B cell (primary cell): ENCODE results near the gene ANKRD40CL. TPM values are rescaled to one million over a fixed set of nuclear protein-coding genes. Genes with fewer than 3 reads are reported as not detected.
A peak's percentile ranks its signal among the peaks of the same experiment; 100 is the strongest.

Experiments used
- ATAC-seq: fragments of 200-7000 bp; cut with Tn5 transposase; one replicate; pipeline ENCODE4 v1.10.0; 2021; ENCODE audit warnings: low read depth, mild to moderate bottlenecking, moderate number of reproducible peaks, moderate library complexity
- CTCF ChIA-PET: fragments of 350-600 bp; sonication (Branson Sonifier 250); formaldehyde crosslinking; loops from one replicate; lab custom pipeline; 2021; ENCODE audit warnings: antibody characterized with exemption, inconsistent platforms; lab: Charles Lee
- POLR2A ChIA-PET: fragments of 350-600 bp; sonication (Branson Sonifier 250); formaldehyde crosslinking; loops from one replicate; lab custom pipeline; 2021; ENCODE audit warnings: antibody characterized with exemption; lab: Charles Lee
- DNase-seq: peaks from one replicate; pipeline ENCODE4 v3.0.0; 2013
- H2AFZ ChIP-seq: 2 replicates; pipeline ENCODE4 v1.6.1; 2012; ENCODE audit warnings: mild to moderate bottlenecking, low read depth, low read length; ENCODE audit not compliant: insufficient read depth, poor library complexity, severe bottlenecking
- H3K27ac ChIP-seq, 2 donors: 1 replicate in 1 of 2; 2 replicates in 1 of 2; pipeline ENCODE4 v1.5.1; 2012 to 2013; ENCODE audit warnings: low read length in 2 of 2, mild to moderate bottlenecking in 2 of 2, moderate library complexity in 1 of 2
- H3K27me3 ChIP-seq, 4 experiments: fragments of 200-600 bp in 1 of 4; sonication (generic) in 1 of 4; replicated peaks in 1 of 4; 1 replicate in 2 of 4; 2 replicates in 2 of 4; pipeline versions ENCODE4 v1.6.1 to v1.7.0; 2013 to 2016; ENCODE audit warnings: low read length in 3 of 4, mild to moderate bottlenecking in 2 of 4, mixed read lengths in 1 of 4, moderate library complexity in 1 of 4; ENCODE audit not compliant: insufficient read depth in 4 of 4, control insufficient read depth in 3 of 4; ENCODE audit errors: control extremely low read depth in 1 of 4
- H3K36me3 ChIP-seq, 2 experiments: replicated peaks in 1 of 2; 1 replicate in 1 of 2; 2 replicates in 1 of 2; pipeline versions ENCODE4 v1.6.1 to v1.7.1; 2013; ENCODE audit warnings: low read length in 1 of 2; ENCODE audit not compliant: insufficient read depth in 2 of 2, control insufficient read depth in 1 of 2; ENCODE audit errors: control extremely low read depth in 1 of 2, extremely low read depth in 1 of 2
- H3K4me1 ChIP-seq, 2 donors: fragments of 200-600 bp in 1 of 2; sonication (generic) in 1 of 2; 1 replicate in 1 of 2; 2 replicates in 1 of 2; pipeline versions ENCODE4 v1.5.1 to v1.6.1; 2013 to 2017; ENCODE audit warnings: low read length in 2 of 2; ENCODE audit not compliant: control insufficient read depth in 2 of 2, insufficient read depth in 2 of 2
- H3K4me2 ChIP-seq: replicated peaks from 2 replicates; pipeline ENCODE3; 2012; ENCODE audit warnings: mild to moderate bottlenecking, low read depth, low read length; ENCODE audit not compliant: poor library complexity, severe bottlenecking
- H3K4me3 ChIP-seq, 5 experiments: fragments of 200-600 bp in 1 of 5; sonication (generic) in 1 of 5; 1 replicate in 3 of 5; 2 replicates in 2 of 5; pipeline versions ENCODE4 v1.5.1 to v1.7.0; 2011 to 2016; ENCODE audit warnings: low read length in 4 of 5, mild to moderate bottlenecking in 4 of 5, low read depth in 2 of 5, control low read depth in 1 of 5, moderate library complexity in 1 of 5; ENCODE audit not compliant: insufficient read depth in 1 of 5; ENCODE audit errors: control extremely low read depth in 1 of 5, extremely low read depth in 1 of 5
- H3K79me2 ChIP-seq: fragments of 200-600 bp; sonication (generic); one replicate; pipeline ENCODE4 v1.6.0; 2016; ENCODE audit warnings: low read length; ENCODE audit not compliant: control insufficient read depth, insufficient read depth
- H3K9ac ChIP-seq: fragments of 200-600 bp; sonication (generic); 2 replicates; pipeline ENCODE4 v1.6.1; 2017; ENCODE audit warnings: mild to moderate bottlenecking, low read length, moderate library complexity
- H3K9me3 ChIP-seq, 3 donors: one replicate each; pipeline versions ENCODE4 v1.6.1 to v1.7.1; 2013; ENCODE audit warnings: low read length in 2 of 3; ENCODE audit not compliant: control insufficient read depth in 2 of 3, insufficient read depth in 1 of 3; ENCODE audit errors: control extremely low read depth in 1 of 3
- H4K20me1 ChIP-seq: 2 replicates; pipeline ENCODE4 v1.6.0; 2012; ENCODE audit warnings: mild to moderate bottlenecking, low read length; ENCODE audit not compliant: insufficient read depth, control insufficient read depth, poor library complexity, severe bottlenecking
- H3K27ac Mint-ChIP-seq: one replicate; pipeline ENCODE4 v1.8.0; 2021; ENCODE audit warnings: mixed read lengths
- H3K27me3 Mint-ChIP-seq: one replicate; pipeline ENCODE4 v1.8.0; 2021; ENCODE audit warnings: mixed read lengths
- H3K4me1 Mint-ChIP-seq: one replicate; pipeline ENCODE4 v1.8.0; 2021; ENCODE audit warnings: mixed read lengths
- H3K4me3 Mint-ChIP-seq: one replicate; pipeline ENCODE4 v1.8.0; 2021; ENCODE audit warnings: mixed read lengths
- H3K9me3 Mint-ChIP-seq: one replicate; pipeline ENCODE4 v1.8.0; 2022; ENCODE audit warnings: mixed read lengths; ENCODE audit not compliant: insufficient read depth
- CTCF ChIP-seq: fragments of 200-600 bp; IDR thresholded peaks from one replicate; pipeline ENCODE4 v1.8.0; 2022; ENCODE audit warnings: antibody characterized with exemption, mild to moderate bottlenecking
- EZH2 ChIP-seq: IDR thresholded peaks from 2 replicates; pipeline ENCODE4 v1.6.1; 2012; ENCODE audit warnings: borderline replicate concordance, low read depth, mild to moderate bottlenecking, moderate library complexity, low read length; ENCODE audit not compliant: insufficient read depth, poor library complexity, severe bottlenecking
- WGBS: methylation state at CpG from one replicate; pipeline ENCODE4 v1.1.5; 2013; ENCODE audit warnings: missing lambda C conversion rate; ENCODE audit not compliant: insufficient coverage; 5-methylcytosine and 5-hydroxymethylcytosine counted together
- intact Hi-C: fragments of 100-400 bp; cut with micrococcal nuclease; formaldehyde crosslinking; loops from one replicate; pipeline ENCODE4 v1.10.0; 2022
- polyA plus RNA-seq: library from polyadenylated mRNA; depleted of rRNA; stranded (reverse); fragments of >200 nt; gene quantifications from 2 replicates; pipeline ENCODE4 v1.2.3, GENCODE V29; 2012
- total RNA-seq, 2 donors: library from RNA; stranded (reverse); fragments of 120-200 nt in 1 of 2; gene quantifications; 1 replicate in 1 of 2; 2 replicates in 1 of 2; pipeline versions ENCODE4 v1.2.3 to v1.2.4, GENCODE V29; 2013 to 2022

Gene ANKRD40CL
- total and polyA plus RNA-seq, 2 donors (not counting 1 experiment from before 2014, with no cell fraction given) = not detected

GRCh38 chr17:50783193-50783660, 15.9 kb upstream of the ANKRD40CL start:
- WGBS = 26% methylated on average over 7 of the region's 7 CpGs

More at GRCh38 chr17:50783193-50783660, 15.9 kb upstream of the ANKRD40CL start:
- peaks cover 0 to 5% of the 10 kb centered on the region in 2 donors for H3K4me1 ChIP-seq
- Mint-ChIP-seq H3K9me3 (no peaks in the 10 kb centered on the region), H3K27ac (no peak overlapping the region), H3K4me1 (peaks cover 7% of the 10 kb centered on the region), H3K4me3 (no peak overlapping the region), H3K27me3 (peaks cover 16% of the 10 kb centered on the region)
- POLR2A ChIA-PET = interaction anchor here (0.6 to 1.0 kb wide), 3 partner anchors 65 to 310 kb away, joined by 3 to 4 read pairs (median 3); partner anchors contain the start of gene TOB1
- intact Hi-C loops = loop anchor here (1.0 kb wide), 1 partner anchor 173 kb away; no protein-coding TSS in a partner anchor
- peaks cover 0 to 3% (median 1%) of the 10 kb centered on the region in 4 experiments for H3K27me3 ChIP-seq
- peaks cover 0 to 3% (median 0%) of the 10 kb centered on the region in 3 donors for H3K9me3 ChIP-seq
- no peaks in the 10 kb centered on the region for H3K79me2 ChIP-seq
- H3K9ac ChIP-seq = no peak overlapping the region
- no peaks in the 10 kb centered on the region for H4K20me1 ChIP-seq
- no peak overlapping the region for H2AFZ ChIP-seq
- H3K36me3 ChIP-seq = no peaks in the 10 kb centered on the region
- TF ChIP-seq EZH2 (no peak), CTCF (peak; percentile 96)
- peak; percentile 98 for ATAC-seq
- CTCF ChIA-PET = interaction anchor here (0.6 to 2.1 kb wide), 27 partner anchors 8 to 370 kb away, joined by 3 to 13 read pairs (median 4); partner anchors contain the start of gene NME1
- no peak overlapping the region for H3K4me3 ChIP-seq
- DNase-seq = peak; percentile 81
- no peak overlapping the region for H3K27ac ChIP-seq
- no peak overlapping the region for H3K4me2 ChIP-seq
